Measurements from ENCODE around the gene FOXA1.

Gene FOXA1

DNA sequence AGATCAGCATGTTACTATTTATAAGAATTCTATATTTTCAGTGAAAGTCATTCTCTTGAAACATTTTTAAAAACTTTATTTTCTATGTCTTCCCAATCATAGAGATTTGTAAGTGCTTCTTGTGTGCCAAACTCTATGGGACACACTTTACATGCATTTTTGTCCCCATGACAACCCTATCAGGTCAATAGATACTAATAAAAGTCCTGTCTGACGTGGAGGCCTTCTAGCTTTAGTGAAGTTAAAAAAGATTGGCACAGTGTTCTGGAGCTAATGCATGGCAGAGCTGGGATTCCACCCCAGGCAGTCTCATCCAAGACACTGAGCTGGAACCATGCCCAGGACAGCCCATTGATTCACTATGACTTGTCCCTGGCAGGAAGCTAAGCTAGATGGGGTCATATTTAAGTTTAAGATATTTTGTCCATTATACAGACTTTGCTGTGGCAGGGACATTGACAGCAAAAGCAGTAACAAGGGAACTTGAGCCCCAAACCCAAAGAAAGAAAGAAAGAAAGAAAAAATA, 28.4 kb upstream of the FOXA1 start:
- no peak for TF ChIP-seq POLR2A (IDR thresholded peaks at IDR 0.05; ENCODE audit: low read depth, low read length)
- TF ChIP-seq POLR2AphosphoS5 (IDR thresholded peaks at IDR 0.05; ENCODE audit: low read depth, low read length), result no peak
- no peak for TF ChIP-seq PAX5 (IDR thresholded peaks at IDR 0.05; ENCODE audit: insufficient read depth, low read length, severe bottlenecking)
- TF ChIP-seq POU2F2 (IDR thresholded peaks at IDR 0.05; ENCODE audit: low read depth, low read length), result no peak
- no peak for TF ChIP-seq SPI1 (IDR thresholded peaks at IDR 0.05; ENCODE audit: low read depth, low read length)
- no peak for TF ChIP-seq TAF1 (IDR thresholded peaks at IDR 0.05; ENCODE audit: low read depth, low read length)
- DNase-seq (ENCODE audit: insufficient read length, low spot score) (no peak), FAIRE-seq (no peak)

DNA sequence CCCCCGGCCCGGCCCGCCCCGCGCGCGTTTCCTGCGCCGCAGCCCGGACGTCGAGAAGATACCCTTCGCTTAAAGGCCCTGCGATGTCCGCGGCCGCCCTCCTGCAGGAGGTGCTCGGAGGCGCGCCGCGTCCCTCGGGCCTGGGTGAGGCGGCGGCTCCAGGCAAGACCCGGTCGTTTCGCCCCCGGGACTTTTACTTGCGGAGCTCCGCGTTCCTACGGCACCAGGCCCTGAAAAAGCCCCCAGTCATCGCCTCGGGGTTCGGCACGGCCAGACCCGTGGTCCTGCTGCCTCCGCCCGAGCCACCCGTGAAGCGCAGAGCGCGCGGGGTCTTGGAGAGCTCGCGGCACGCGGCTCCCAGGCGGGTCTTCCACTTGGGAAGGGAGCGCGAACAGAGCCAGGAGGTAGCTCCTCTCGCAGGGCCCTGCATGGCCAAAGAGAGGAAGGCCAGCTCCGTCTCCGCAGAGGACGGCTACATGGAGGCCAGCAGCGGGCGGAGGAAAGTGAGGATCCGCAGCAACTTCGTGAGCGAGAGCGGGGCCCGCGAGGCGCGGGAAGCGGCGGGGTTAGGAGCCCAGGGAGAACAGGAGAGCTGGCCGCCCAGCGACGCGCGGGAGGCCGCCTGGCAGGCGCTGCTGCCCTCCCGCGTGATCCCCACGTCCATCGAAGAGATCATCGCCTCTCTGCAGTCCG, 27.3 kb upstream of the FOXA1 start:
- DNase-seq (ENCODE audit: insufficient read length, low spot score) (no peak), FAIRE-seq (no peak)

DNA sequence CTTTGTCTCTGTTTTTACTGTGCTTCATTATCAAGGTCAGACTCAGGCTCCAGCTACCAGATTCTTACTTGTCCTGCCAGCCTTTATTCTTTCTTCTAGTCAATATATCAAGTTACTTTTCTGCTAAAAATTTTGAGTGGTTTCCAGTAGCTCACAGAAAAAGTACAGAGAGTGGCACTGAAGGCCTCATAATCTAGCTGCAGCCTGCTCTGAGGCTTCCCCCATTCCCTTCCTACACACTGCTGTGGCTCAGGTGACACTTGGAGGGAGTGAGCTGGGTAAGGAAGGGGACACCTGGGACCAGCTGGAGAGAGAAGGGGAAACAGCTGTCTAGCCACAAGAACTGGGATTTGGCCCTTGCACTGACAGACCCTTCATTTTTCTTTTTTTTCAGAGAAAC, 25.8 kb upstream of the FOXA1 start:
- FAIRE-seq (no peak), DNase-seq (ENCODE audit: insufficient read length, low spot score) (no peak)
- TF ChIP-seq POLR2AphosphoS5 (IDR thresholded peaks at IDR 0.05; ENCODE audit: low read depth, low read length), result no peak
- TF ChIP-seq POLR2A (IDR thresholded peaks at IDR 0.05; ENCODE audit: low read depth, low read length), result no peak
- no peak for TF ChIP-seq TAF1 (IDR thresholded peaks at IDR 0.05; ENCODE audit: low read depth, low read length)
- no peak for TF ChIP-seq POU2F2 (IDR thresholded peaks at IDR 0.05; ENCODE audit: low read depth, low read length)
- TF ChIP-seq SPI1 (IDR thresholded peaks at IDR 0.05; ENCODE audit: low read depth, low read length), result no peak
- no peak for TF ChIP-seq PAX5 (IDR thresholded peaks at IDR 0.05; ENCODE audit: insufficient read depth, low read length, severe bottlenecking)

More for the DNA sequence above, 27.3 kb upstream of the FOXA1 start:
- TF ChIP-seq TAF1 (IDR thresholded peaks at IDR 0.05; ENCODE audit: low read depth, low read length), result no peak
- no peak for TF ChIP-seq PAX5 (IDR thresholded peaks at IDR 0.05; ENCODE audit: insufficient read depth, low read length, severe bottlenecking)
- no peak for TF ChIP-seq POLR2A (IDR thresholded peaks at IDR 0.05; ENCODE audit: low read depth, low read length)
- no peak for TF ChIP-seq POU2F2 (IDR thresholded peaks at IDR 0.05; ENCODE audit: low read depth, low read length)
- no peak for TF ChIP-seq POLR2AphosphoS5 (IDR thresholded peaks at IDR 0.05; ENCODE audit: low read depth, low read length)

DNA sequence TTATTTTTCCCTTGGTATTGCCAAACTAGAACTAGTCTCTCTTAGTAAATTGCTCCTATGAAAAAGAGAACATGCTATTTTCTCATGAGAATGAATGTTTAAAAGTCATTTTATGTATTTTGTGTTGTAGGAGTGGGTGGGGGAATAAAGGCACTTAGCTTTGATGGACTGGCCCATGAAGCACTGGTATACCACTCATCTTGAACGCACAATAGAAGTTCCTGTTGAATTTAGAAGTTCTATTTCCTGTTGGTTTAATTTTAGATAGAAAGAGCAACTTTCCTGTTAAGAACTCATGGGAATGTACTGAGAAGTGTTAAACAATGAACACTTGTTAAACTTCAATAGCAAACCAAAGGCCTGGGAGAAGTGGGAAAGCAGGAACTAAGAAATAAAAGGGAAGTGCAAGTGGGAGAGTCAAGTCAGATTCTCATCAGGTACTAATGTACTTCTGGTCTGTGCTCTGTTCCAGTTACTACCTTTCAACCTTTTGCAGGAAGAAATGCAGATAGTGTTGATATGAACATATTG, 23.5 kb upstream of the FOXA1 start:
- no peak for FAIRE-seq
- no peak for DNase-seq (ENCODE audit: insufficient read length, low spot score)
- no peak for TF ChIP-seq POLR2A (IDR thresholded peaks at IDR 0.05; ENCODE audit: low read depth, low read length)
- no peak for TF ChIP-seq POLR2AphosphoS5 (IDR thresholded peaks at IDR 0.05; ENCODE audit: low read depth, low read length)
- no peak for TF ChIP-seq SPI1 (IDR thresholded peaks at IDR 0.05; ENCODE audit: low read depth, low read length)
- TF ChIP-seq POU2F2 (IDR thresholded peaks at IDR 0.05; ENCODE audit: low read depth, low read length), result no peak
- no peak for TF ChIP-seq PAX5 (IDR thresholded peaks at IDR 0.05; ENCODE audit: insufficient read depth, low read length, severe bottlenecking)
- TF ChIP-seq TAF1 (IDR thresholded peaks at IDR 0.05; ENCODE audit: low read depth, low read length), result no peak

DNA sequence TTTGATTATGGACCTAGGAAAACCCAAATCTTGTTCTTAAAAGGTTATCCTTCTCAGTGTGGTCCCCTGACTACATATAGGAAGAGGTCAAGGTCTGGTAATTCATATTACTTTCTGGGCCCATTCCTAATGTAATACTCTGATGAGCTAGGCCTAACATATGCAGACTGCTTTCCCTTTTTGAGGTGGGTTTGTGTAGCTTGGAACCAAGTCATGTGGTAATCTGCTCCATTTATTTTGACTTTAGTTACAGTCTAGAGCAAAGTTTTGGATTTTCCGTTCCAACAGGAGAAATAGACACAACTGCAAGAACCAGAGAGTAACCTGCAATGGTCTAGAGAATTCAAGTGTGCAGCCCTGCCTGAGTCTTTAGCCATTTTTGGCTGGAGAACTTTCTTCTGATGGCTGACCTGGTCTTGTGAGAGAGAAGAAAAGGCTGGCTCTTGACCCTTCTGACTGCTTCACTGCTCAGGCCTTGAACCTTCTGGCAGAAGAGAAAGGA, 22.9 kb upstream of the FOXA1 start:
- no peak for FAIRE-seq

DNA sequence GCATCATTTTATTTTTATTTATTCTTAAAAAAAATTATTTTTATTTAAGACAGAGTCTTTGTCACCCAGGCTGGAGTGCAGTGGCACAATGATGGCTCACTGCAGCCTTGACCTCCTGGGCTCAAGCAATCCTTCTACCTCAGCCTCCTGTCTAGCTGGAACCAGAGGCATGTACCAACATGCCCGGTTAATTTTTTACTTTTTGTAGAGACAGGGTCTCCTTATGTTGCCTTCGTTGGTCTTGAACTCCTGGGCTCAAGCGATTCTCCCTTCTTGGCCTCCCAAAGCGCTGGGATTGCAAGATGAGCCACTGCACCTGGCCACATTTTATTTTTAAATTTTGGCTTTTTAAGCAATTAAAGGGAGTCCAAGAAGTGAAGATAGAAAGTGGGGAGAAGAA, 21.8 kb upstream of the FOXA1 start:
- FAIRE-seq, result no peak
- DNase-seq (ENCODE audit: insufficient read length, low spot score), result no peak
- no peak for TF ChIP-seq SPI1 (IDR thresholded peaks at IDR 0.05; ENCODE audit: low read depth, low read length)

More for the DNA sequence above, 22.9 kb upstream of the FOXA1 start:
- no peak for TF ChIP-seq POLR2AphosphoS5 (IDR thresholded peaks at IDR 0.05; ENCODE audit: low read depth, low read length)
- no peak for TF ChIP-seq SPI1 (IDR thresholded peaks at IDR 0.05; ENCODE audit: low read depth, low read length)
- TF ChIP-seq POU2F2 (IDR thresholded peaks at IDR 0.05; ENCODE audit: low read depth, low read length), result no peak
- no peak for TF ChIP-seq PAX5 (IDR thresholded peaks at IDR 0.05; ENCODE audit: insufficient read depth, low read length, severe bottlenecking)
- no peak for TF ChIP-seq TAF1 (IDR thresholded peaks at IDR 0.05; ENCODE audit: low read depth, low read length)
- TF ChIP-seq POLR2A (IDR thresholded peaks at IDR 0.05; ENCODE audit: low read depth, low read length), result no peak
- no peak for DNase-seq (ENCODE audit: insufficient read length, low spot score)

DNA sequence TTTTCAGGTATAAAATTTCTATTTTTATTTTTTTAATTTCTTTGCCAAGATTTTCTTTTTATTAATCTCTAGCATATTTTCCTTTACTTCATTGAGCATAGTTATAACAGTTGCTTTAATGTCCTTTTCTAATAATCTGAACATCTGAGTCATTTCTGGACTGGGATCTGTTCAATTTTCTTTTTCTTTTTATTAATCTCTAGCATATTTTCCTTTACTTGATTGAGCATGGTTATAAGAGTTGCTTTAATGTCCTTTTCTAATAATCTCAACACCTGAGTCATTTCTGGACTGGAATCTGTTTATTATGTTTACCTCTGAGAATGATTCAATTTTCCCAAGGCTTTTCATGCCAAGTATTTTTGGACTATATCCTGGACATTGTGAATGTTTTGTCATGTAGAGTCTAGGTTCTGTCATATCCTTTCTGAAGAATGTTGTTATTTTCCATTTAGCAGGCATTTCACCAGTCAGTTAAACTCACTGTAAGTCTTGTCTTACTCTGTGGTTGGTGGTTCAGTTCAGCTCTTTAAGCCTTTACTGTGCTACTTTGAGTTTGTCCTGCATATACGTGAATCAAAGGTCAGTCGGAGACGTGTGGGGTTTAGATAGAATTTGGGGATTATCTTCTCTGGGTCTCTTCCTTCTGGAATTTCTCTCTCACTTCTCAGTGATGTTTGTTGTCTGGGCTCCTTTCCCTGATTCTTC, 20.7 kb upstream of the FOXA1 start:
- DNase-seq (ENCODE audit: insufficient read length, low spot score), result no peak
- no peak for TF ChIP-seq POLR2A (IDR thresholded peaks at IDR 0.05; ENCODE audit: low read depth, low read length)
- TF ChIP-seq PAX5 (IDR thresholded peaks at IDR 0.05; ENCODE audit: insufficient read depth, low read length, severe bottlenecking), result no peak
- no peak for TF ChIP-seq TAF1 (IDR thresholded peaks at IDR 0.05; ENCODE audit: low read depth, low read length)
- TF ChIP-seq SPI1 (IDR thresholded peaks at IDR 0.05; ENCODE audit: low read depth, low read length), result no peak
- no peak for TF ChIP-seq POLR2AphosphoS5 (IDR thresholded peaks at IDR 0.05; ENCODE audit: low read depth, low read length)
- TF ChIP-seq POU2F2 (IDR thresholded peaks at IDR 0.05; ENCODE audit: low read depth, low read length), result no peak
- no peak for FAIRE-seq

DNA sequence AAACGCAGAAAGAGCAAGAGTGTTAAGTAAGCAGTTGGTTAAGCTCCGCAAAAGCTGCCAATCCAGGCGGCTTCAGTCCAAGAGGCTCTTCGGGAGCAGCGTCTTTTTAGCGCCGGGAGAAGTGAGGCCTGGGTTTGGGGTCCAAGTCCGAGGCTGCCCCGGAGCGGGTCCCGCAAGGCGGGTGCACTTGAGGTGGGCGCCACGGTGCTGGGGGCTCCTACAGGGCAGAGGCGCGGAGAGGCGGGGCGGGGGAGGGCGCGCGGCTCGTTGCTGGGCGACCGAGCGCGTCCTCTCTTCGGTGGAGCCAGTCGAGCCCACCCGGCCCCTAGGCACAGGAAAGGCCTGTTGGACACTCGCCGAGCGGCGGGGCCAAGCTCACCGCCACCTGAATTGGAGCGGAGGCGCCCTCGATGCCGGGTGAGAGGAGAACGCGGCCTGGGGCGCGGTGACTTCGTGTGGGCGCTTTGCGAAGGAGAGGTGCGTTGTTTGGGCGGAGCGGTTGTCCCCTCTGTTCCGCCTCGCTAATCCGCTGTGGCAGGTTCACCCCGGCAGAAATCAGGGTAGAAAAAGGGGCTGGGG, 16.0 kb upstream of the FOXA1 start:
- FAIRE-seq, result no peak
- no peak for DNase-seq (ENCODE audit: insufficient read length, low spot score)
- TF ChIP-seq TAF1 (IDR thresholded peaks at IDR 0.05; ENCODE audit: low read depth, low read length), result no peak
- TF ChIP-seq POLR2A (IDR thresholded peaks at IDR 0.05; ENCODE audit: low read depth, low read length), result no peak
- TF ChIP-seq SPI1 (IDR thresholded peaks at IDR 0.05; ENCODE audit: low read depth, low read length), result no peak
- no peak for TF ChIP-seq POU2F2 (IDR thresholded peaks at IDR 0.05; ENCODE audit: low read depth, low read length)
- TF ChIP-seq PAX5 (IDR thresholded peaks at IDR 0.05; ENCODE audit: insufficient read depth, low read length, severe bottlenecking), result no peak
- TF ChIP-seq POLR2AphosphoS5 (IDR thresholded peaks at IDR 0.05; ENCODE audit: low read depth, low read length), result no peak

DNA sequence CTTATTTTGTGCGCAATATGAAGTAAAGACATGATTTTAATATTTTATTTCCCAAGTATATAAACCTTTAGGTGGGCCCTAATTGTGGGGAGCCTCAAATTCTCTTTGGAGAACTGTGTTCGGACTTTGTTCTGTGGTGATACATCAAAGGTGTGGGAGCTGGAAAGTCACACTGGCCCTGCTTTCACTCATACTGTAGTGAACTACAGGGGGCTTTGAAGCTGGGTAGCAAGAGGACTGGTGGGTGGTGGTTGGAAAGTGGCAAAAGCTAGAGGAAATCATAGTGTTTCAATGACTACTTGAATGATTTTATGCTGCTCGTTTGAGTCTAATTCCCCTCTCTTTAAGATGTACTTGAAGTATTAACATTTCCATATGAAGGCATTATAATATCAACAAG, 13.6 kb upstream of the FOXA1 start:
- TF ChIP-seq POU2F2 (IDR thresholded peaks at IDR 0.05; ENCODE audit: low read depth, low read length) (no peak), POLR2A (IDR thresholded peaks at IDR 0.05; ENCODE audit: low read depth, low read length) (no peak), TAF1 (IDR thresholded peaks at IDR 0.05; ENCODE audit: low read depth, low read length) (no peak), PAX5 (IDR thresholded peaks at IDR 0.05; ENCODE audit: insufficient read depth, low read length, severe bottlenecking) (no peak), SPI1 (IDR thresholded peaks at IDR 0.05; ENCODE audit: low read depth, low read length) (no peak), POLR2AphosphoS5 (IDR thresholded peaks at IDR 0.05; ENCODE audit: low read depth, low read length) (no peak)
- no peak for DNase-seq (ENCODE audit: insufficient read length, low spot score)
- no peak for FAIRE-seq

All from GM12891 (cell line).